Urinary bladder (tissue), 4 donors: ENCODE measurements around the gene DNAI2. TPM values are rescaled to one million over a fixed set of nuclear protein-coding genes. Genes with fewer than 3 reads are reported as not detected.
A peak's percentile ranks its signal among the peaks of the same experiment; 100 is the strongest.

Source experiments
- DNase-seq: peaks from one replicate; pipeline ENCODE4 v3.0.0-alpha.2; 2015; ENCODE audit errors: extremely low spot score
- H3K27ac ChIP-seq: one replicate; pipeline ENCODE4 v1.5.1; 2013; ENCODE audit warnings: low read depth, mild to moderate bottlenecking, moderate library complexity
- H3K36me3 ChIP-seq: one replicate; pipeline ENCODE4 v1.6.1; 2013; ENCODE audit warnings: mild to moderate bottlenecking, moderate library complexity; ENCODE audit not compliant: insufficient read depth
- H3K4me1 ChIP-seq: one replicate; pipeline ENCODE4 v1.6.1; 2013; ENCODE audit warnings: mild to moderate bottlenecking, moderate library complexity; ENCODE audit not compliant: insufficient read depth
- H3K4me3 ChIP-seq: one replicate; pipeline ENCODE4 v1.5.1; 2013; ENCODE audit warnings: low read depth, low read length
- WGBS: extraction: QIAGEN DNeasy Blood & Tissue Kit; methylation state at CpG from one replicate; pipeline ENCODE4 v1.1.7; 2013; 5-methylcytosine and 5-hydroxymethylcytosine counted together
- polyA plus RNA-seq: library from polyadenylated mRNA; stranded (reverse); fragments of 200-250 nt; gene quantifications from one replicate; pipeline ENCODE4 v1.2.3, GENCODE V29; 2013
- total RNA-seq: library from RNA; depleted of rRNA; stranded (reverse); fragments of >200 nt; gene quantifications from one replicate; pipeline ENCODE4 v1.2.3, GENCODE V29; 2014
- donor health status: healthy with polysubstance abuse.
- donor health status: healthy.

The DNAI2 gene
- total and polyA plus RNA-seq, 2 donors: 0.05 TPM; not detected in 1

DNA sequence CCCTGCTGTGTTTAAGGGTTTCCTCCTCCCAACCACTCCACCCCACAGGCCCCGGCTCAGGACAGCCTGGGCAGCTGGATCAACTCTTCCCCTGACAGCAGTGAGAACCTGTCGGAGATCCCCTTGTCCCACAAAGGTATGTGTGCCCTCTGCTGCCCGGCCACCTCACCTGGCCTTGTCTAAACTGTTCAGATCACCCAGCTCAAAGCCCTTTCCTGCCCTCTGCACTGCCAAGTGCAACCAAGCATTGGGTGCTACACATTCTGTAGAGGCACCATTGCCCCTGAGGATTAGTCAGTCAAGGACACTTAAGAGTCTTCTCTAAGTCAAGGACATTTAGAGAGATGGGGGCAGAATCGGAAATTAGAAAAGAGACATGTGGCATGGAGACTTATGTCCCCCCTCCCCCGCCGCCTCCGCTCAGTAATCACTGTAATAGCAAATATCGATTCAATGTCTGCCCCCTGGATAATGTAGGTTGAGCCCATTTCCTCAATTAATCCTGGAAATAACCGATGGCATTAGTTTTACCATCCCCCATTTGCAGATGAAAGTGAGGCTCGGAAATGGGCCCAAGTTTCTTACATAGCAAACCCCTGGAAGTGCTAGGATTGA, 79.5 kb downstream of the DNAI2 start:
- WGBS: 71% methylated on average over 10 of the region's 10 CpGs
- no peaks in the 10 kb centered on the region for H3K4me1 ChIP-seq
- H3K27ac ChIP-seq: no peak overlapping the region
- DNase-seq: no peak
- H3K36me3 ChIP-seq: no peaks in the 10 kb centered on the region
- H3K4me3 ChIP-seq: no peak overlapping the region

- Histone ChIP-seq H3K36me3 (no peaks in the 10 kb centered on the region), H3K27ac (no peak overlapping the region), H3K4me3 (no peak overlapping the region), H3K4me1 (no peaks in the 10 kb centered on the region)
- 9% methylated on average over 29 of the region's 29 CpGs for WGBS
- DNase-seq: no peak
Measured at GRCh38 chr17:74354123-74354522, 80.1 kb downstream of the DNAI2 start.

- no peak for DNase-seq
- Histone ChIP-seq H3K36me3 (no peaks in the 10 kb centered on the region), H3K4me3 (no peak overlapping the region), H3K27ac (no peak overlapping the region), H3K4me1 (no peaks in the 10 kb centered on the region)
- 86% methylated on average over 10 of the region's 10 CpGs for WGBS
Measured at GRCh38 chr17:74354561-74354960, 80.5 kb downstream of the DNAI2 start.

- DNase-seq: no peak
- no peaks in the 10 kb centered on the region for H3K4me1 ChIP-seq
- 82% methylated on average over 8 of the region's 8 CpGs for WGBS
- H3K27ac ChIP-seq: no peak overlapping the region
- H3K36me3 ChIP-seq: no peaks in the 10 kb centered on the region
- no peak overlapping the region for H3K4me3 ChIP-seq
Measured at GRCh38 chr17:74355065-74355464, 81.0 kb downstream of the DNAI2 start.

DNA sequence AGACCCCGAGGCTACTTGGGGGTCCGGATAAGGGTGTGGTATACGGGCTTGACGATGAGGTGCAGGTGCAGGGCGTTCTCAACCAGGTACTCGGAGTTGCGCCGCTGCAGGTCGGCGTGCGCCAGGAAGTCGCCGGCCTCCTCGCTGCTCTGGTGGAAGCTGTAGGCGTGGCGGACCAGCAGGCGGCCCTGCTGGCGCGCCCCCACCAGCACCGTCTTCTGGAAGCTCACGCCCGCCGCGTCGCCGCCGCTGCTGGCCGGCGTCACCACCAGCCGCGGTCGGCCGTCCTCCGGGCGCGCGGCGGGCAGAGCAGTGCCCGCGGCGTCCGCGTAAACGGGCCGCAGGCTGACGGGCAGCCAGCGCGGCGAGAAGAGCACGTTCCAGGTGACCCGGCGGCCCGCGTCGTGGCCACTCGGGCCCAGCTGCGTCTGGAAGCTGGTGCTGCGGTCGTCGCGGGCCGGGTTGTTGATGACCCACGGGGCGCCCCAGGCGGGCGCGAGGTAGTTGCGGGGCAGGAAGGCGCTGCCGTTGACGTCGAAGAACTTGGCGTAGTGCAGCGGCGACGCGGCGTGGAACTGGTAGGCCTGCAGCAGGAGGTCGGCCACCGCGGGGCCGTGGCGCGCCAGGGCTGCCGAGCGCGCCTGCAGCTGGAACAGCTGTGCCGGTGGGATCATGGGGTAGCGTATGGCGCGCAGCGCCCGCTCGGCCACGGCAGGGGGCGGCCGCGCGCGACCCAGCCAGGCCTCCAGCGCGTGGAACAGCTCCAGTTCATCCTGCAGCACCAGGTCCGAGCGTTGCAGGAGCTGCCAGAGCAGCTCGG, 82.8 kb downstream of the DNAI2 start:
- no peak for DNase-seq
- 2% methylated on average over 105 of the region's 105 CpGs for WGBS
- no peaks in the 10 kb centered on the region for H3K36me3 ChIP-seq
- H3K27ac ChIP-seq: no peak overlapping the region
- H3K4me3 ChIP-seq: peak overlapping the region; percentile 2
- H3K4me1 ChIP-seq: no peaks in the 10 kb centered on the region

GRCh38 chr17:74357466-74357809, 83.4 kb downstream of the DNAI2 start:
- no peak overlapping the region for H3K27ac ChIP-seq
- H3K4me1 ChIP-seq: no peaks in the 10 kb centered on the region
- no peaks in the 10 kb centered on the region for H3K36me3 ChIP-seq
- 24% methylated on average over 32 of the region's 32 CpGs for WGBS
- H3K4me3 ChIP-seq: no peak overlapping the region
- no peak for DNase-seq

DNA sequence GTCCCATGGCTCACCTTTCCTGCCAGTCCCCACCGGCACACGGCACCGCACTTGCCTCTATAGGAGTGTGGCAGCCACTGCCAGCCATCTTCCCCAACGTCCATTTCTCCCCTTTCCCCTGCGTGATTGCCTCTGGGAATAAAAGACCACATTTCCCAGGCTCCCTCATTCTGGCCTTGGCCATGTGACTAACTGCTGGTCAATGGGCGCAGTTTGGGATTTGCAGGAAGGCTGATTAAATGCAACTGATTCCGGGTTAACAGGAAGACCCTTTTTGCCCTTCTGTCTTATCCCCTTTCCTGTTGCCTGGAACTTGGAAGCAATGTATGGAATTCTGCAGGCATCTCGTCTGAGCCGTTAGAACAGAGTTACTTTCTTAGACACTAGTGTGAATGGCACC, 84.7 kb downstream of the DNAI2 start:
- DNase-seq: no peak
- H3K27ac ChIP-seq: no peak overlapping the region
- H3K4me1 ChIP-seq: no peaks in the 10 kb centered on the region
- no peak overlapping the region for H3K4me3 ChIP-seq
- 80% methylated on average over 9 of the region's 9 CpGs for WGBS
- H3K36me3 ChIP-seq: no peaks in the 10 kb centered on the region

- Histone ChIP-seq H3K27ac (no peak overlapping the region), H3K4me1 (no peaks in the 10 kb centered on the region), H3K4me3 (no peak overlapping the region), H3K36me3 (no peaks in the 10 kb centered on the region)
- 95% methylated on average over 22 of the region's 22 CpGs for WGBS
- DNase-seq: no peak
Measured at GRCh38 chr17:74359916-74360315, 85.9 kb downstream of the DNAI2 start.

DNA sequence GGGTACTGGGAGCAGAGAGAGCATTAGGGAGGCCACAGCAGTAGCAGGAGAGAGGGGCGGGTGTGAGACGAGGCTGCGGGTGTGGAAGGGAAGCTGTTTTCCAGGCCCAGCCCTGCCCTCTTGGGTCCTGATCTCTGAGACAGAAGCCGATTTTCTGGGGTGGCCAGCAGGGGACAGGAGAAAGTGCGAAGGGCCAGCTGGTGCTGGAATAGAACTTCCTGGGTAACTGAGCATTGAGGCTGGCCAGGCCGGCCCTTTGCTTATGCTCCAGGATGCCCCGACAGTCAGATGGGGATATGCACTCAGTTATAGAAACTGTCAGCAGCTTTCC, 86.8 kb downstream of the DNAI2 start:
- H3K4me3 ChIP-seq: no peak overlapping the region
- DNase-seq: no peak
- no peaks in the 10 kb centered on the region for H3K4me1 ChIP-seq
- no peak overlapping the region for H3K27ac ChIP-seq
- WGBS: 50% methylated on average over 7 of the region's 7 CpGs
- H3K36me3 ChIP-seq: no peaks in the 10 kb centered on the region

- no peak within 1 kb of the TSS for H3K27ac ChIP-seq
- 16% methylated on average over 28 of the region's 28 CpGs for WGBS
- no peak for DNase-seq
Measured at GRCh38 chr17:74361230-74362068, 87.4 kb downstream of the DNAI2 start, which contains the start of gene BTBD17. TSS of gene BTBD17 (minus strand) at chr17:74361868. CDS start at chr17:74361819, 49 bp downstream.

DNA sequence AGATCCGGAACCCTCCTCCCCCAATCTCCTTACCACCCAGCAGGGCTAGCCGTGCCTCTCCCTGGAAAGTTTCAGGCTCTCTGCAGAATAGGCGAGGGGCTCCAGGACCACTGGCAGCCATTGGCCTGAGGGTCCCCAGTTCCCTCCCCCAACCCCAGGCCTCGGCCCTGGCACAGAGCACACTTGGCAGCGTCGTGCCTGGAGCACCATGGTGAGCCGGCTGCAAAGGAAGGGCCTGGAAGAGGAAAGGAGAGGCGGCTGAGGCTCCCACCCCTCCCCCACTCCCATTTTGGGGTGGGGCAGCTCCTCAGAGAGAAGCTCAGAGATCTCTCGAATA, 88.0 kb downstream of the DNAI2 start:
- WGBS: 11% methylated on average over 9 of the region's 9 CpGs

More at GRCh38 chr17:74361230-74362068, 87.4 kb downstream of the DNAI2 start, which contains the start of gene BTBD17:
- H3K4me1 ChIP-seq: no peaks in the 10 kb centered on the region
- H3K36me3 ChIP-seq: no peaks in the 10 kb centered on the region
- no peak within 1 kb of the TSS for H3K4me3 ChIP-seq

GRCh38 chr17:74362810-74363498, 88.9 kb downstream of the DNAI2 start:
- Histone ChIP-seq H3K36me3 (no peaks in the 10 kb centered on the region), H3K4me3 (no peak overlapping the region), H3K4me1 (no peaks in the 10 kb centered on the region), H3K27ac (no peak overlapping the region)
- WGBS: 63% methylated on average over 14 of the region's 14 CpGs
- no peak for DNase-seq

More for the DNA sequence above, 88.0 kb downstream of the DNAI2 start:
- DNase-seq: no peak
- H3K4me1 ChIP-seq: no peaks in the 10 kb centered on the region
- H3K4me3 ChIP-seq: no peak overlapping the region
- no peaks in the 10 kb centered on the region for H3K36me3 ChIP-seq
- H3K27ac ChIP-seq: no peak overlapping the region
